ENCODE data around the gene SNRNP25.
A peak's percentile ranks its signal among the peaks of the same experiment; 100 is the strongest.

The SNRNP25 gene

DNA sequence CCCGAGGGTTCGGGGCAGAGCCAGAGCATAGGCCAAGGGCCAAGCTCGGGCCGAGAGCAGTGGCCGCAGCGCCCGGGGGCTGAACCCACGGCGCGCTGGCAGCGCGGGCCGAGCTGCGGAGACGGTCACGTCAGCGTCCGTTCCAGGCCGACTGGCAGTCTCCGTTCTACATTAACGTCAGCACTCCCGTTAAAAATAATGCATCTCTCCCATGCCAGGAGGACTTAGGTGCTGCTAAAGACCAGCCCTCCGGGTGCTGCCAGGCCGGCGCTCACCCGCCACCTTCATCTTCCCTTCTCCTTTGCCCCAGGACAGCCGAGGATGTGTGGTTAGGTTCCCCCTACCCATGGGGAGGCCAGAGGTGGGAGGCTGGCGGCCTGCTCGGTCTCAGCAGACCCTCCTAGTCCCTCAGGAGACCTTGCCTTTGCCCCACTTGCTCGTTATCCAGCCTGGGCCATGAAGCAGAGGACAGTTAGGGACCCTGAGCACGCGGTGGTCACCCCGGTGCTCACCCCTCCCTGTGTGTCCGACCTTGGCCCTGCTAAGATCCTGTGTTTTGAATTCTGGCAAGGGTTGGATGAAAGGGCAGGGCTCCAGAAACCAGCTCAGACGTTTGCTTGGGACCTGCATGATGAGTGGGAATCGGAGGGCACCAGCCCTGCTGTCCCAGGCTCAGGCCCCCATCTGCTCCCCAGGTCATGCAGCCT, 25.0 kb downstream of the SNRNP25 start:
- no peak for DNase-seq

DNA sequence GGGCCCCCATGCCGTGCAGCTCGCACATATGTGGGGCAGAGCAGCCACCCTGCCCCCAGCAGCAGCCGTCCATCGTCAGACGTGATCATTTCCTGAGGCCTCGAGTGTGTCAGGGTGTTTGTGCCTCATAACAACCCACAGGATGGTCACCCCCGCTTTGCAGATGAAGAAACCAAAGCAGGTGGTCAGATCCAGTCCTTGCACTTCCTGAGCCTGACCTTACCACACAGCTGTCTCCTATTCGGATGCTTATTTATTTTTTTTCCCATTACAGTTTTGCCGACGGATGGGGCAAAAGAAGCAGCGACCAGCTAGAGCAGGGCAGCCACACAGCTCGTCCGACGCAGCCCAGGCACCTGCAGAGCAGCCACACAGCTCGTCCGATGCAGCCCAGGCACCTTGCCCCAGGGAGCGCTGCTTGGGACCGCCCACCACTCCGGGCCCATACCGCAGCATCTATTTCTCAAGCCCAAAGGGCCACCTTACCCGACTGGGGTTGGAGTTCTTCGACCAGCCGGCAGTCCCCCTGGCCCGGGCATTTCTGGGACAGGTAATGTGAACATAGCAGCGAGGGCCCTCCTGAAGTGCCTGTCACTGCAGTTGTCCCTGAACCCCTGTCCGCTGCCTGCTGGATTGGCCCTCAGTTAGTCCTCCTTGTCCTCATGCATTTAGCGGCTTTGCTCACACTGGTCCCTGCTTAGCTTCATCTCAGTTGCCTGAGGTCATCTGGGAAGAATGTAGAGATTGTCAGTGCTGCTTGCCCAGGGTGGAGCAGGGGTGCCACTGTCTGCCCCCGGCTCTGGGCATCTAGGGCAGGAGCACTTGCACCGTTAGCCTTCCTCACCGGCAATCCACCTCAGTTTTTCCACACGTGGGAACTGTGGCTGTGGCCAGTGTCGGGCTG, 25.8 kb downstream of the SNRNP25 start:
- no peak for DNase-seq

DNA sequence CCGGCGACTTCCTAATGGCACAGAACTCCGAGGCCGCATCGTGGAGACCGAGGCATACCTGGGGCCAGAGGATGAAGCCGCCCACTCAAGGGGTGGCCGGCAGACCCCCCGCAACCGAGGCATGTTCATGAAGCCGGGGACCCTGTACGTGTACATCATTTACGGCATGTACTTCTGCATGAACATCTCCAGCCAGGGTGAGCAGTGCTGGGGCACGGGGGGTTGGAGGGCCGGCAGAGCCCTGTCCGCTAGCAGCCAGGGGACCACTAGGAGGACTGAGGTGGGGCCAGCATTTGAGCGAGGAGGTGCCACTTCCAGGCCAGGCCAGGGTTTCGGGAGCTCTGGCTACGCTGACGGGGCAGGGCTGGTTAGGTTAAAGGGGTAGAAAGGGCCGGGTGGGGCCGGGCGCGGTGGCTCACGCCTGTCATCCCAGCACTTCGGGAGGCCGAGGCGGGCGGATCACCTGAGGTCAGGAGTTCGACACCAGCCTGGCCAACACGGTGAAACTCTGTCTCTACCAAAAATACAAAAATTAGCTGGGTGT, 29.5 kb downstream of the SNRNP25 start:
- DNase-seq: no peak

DNA sequence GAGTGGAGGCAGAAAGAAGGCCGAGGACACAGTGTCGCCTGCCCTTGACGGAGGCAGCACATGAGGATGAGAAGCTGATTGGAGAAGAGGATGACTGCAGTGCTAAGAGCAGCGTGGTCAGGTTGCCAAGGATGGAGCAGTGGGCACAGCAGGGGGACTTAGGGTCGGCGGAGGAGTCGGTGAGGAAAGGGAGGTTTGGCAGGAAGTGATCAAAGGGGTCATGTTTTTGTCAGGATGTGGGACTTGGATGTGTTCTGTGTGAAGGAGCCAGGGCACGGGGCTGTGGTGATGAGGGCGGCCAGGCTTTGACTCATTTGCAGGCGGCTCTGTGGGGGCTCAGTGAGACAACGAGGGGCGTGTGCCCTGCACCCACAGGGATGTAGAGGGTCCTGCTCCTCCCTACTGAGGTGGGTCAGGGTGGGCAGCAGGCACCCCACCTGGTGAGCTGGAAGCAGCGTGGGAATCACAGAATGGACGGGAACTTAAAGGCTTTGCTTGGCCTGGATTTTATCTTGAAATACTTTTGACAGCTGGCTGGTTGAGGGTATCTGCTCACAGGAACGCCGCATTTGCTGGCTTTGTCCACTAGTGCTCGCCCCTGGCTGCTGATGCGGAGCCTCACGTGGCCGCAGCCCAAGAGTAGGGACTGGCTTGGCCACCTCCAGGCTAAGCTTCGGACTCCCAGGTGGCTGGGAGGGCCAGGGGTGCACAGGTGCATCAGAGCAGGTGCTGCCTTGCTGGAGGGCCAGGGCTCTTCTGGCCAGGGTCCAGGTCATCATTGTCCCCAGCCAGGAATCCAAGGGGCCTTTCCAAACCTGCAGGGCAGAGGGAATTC, 30.4 kb downstream of the SNRNP25 start:
- no peak for DNase-seq

DNA sequence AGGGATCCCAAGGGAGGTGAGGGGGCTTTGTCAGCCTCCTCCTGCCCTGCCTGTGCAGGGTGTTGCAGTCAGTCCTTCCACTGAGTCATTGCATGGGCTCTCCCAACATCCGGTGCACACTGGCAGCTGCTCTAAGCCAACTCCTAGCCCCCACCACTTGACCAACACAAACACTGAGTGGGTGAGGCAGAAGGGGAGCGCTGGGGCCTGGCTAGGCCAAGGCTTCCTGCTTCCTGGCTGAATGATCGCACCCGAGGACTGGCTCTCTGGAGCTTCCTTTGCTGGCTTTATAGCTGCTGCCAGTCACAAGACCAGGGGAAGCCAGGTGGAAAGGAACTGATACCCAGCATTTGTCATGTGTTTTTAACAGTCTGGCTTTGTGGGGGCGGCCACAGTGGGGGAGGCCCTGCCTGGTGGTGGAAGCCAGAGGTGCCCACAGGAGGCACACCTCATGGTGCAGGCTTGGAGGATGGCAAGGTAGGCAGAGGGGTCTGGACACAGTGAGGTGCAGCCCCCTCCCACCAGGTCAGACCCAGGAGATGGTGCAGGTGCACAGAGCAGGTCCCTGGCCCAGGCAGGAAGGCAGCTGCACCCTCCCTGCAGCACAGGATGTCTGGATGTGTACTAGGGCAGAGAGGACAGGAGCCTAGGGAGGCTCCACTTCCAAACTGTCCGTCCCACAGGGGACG, 31.2 kb downstream of the SNRNP25 start:
- DNase-seq: no peak

DNA sequence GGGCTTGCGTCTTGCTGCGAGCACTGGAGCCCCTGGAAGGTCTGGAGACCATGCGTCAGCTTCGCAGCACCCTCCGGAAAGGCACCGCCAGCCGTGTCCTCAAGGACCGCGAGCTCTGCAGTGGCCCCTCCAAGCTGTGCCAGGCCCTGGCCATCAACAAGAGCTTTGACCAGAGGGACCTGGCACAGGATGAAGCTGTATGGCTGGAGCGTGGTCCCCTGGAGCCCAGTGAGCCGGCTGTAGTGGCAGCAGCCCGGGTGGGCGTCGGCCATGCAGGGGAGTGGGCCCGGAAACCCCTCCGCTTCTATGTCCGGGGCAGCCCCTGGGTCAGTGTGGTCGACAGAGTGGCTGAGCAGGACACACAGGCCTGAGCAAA, 31.8 kb downstream of the SNRNP25 start:
- DNase-seq: no peak

DNA sequence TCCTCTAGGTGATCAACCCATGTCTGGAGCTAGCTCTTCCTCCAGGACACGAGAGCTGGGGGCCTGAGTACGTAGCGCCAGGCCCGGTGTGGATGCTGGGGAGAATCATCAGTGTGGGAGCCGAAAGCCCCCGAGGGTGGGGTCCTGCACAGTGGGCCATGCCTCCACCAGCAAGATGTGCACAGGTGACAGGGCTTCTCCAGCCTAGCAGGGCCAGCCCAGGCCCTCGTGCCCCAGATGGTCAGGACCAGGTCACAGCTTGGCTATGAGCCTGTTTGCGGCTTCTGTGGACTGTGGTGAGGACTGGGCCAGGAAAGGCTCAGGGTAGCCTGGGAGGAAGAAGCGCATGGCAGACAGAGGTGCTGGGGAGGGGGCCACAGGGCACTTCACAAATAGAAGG, 32.2 kb downstream of the SNRNP25 start:
- no peak for DNase-seq

DNA sequence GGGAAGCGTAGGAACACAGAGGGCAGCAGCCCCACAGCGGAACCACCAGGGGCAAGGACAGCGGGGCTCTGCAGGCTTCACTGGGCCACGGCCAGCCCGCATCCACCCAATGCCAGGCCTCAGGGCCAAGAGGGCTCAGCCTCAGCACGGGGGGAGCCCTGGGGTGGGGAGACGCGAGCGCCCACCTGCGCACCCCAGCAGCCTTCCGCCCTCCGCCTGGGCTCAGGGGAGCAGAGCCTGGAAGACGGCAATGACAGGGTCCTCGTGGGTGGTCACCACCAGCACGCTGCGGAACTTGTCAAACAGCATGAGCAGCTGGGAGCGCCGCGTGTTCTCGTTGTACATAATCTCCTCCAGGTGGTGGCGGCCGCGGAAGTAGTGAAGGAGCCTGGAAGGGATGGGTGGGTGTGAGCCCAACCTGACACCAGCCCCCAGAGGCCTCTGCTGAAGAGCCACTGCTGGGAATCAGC, 32.9 kb downstream of the SNRNP25 start:
- DNase-seq: no peak

DNA sequence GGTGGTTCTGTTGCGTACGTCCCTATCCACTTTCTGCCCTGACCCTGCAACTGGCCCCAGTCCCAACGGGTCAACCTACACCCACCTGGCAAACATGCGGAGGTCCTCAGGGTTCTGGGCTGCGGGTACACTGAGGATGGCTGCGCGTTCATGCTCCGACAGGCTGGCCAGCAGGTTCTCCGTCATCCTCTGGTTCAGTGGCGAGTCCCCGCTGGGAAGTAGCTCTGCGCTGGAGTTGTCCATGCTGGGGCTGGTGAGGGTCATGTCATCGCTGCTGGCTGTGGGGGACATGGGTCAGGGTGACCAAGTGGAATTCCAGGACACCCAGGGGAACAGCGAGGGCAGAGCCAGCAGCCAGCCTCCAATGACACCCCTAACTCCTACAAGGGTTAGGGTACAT, 35.0 kb downstream of the SNRNP25 start:
- DNase-seq: no peak

DNA sequence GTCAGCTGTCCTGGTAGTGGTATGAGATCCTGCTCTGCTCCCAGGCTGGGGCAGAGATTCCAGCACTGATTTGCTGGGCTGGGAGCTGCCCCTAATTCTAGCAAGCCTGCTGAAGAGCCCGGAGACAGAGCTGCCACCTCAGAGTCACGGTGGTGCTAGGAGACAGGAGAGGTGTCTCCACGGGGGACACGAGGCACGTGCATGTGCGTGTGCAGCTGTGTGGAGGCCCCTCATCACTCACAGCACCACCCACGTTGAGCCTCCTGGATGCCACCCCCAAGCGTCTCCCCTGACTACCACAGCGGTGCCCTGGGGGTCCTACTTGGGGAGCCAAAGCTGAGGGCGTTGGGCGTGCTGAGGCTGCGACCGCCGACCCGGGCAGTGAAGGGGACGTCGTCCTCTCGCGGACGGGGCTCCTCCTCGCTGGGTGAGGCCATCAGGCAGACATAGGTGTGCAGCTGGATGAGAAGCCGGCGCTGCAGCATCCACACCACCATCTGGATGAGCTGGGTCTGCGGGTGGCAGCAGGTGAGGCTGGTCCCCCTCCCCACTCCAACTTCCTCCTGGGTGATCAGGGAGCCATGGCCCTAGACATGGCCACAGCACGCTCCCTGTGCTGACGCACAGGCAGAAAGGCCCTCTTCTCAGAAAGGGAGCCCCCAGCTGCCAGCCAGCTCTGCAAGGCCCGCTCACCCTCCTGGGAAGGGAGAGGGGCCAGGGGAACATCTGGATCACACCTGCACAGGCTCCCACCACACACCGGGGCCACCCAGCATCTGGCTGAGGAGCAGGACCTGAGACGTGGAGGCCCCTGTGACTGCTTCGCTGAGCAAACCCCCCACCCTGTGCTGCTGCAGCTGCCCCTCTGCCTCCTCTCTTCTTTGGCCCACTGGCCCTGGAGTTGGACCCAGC, 36.0 kb downstream of the SNRNP25 start:
- DNase-seq: no peak

DNA sequence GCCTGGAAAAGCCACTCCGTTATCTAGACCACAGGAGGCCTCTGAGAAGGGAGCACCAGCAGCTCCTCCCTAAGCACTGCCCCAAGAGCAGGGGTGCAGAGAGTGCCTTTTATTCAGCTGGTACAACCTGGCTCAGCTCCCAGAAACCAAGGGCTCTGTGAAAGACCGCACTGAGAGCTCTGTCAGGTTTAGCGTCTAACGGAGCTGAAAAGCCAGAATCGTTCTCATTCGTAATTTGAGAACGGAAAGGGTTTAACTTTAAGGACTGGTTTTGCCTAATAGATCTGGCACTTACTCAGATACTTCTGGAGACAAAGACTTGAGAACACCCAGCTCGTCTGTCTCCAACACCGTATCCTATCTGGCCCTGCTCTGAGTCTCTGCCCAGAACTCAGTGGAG, 37.9 kb downstream of the SNRNP25 start:
- DNase-seq: peak; percentile 30 to 61

DNA sequence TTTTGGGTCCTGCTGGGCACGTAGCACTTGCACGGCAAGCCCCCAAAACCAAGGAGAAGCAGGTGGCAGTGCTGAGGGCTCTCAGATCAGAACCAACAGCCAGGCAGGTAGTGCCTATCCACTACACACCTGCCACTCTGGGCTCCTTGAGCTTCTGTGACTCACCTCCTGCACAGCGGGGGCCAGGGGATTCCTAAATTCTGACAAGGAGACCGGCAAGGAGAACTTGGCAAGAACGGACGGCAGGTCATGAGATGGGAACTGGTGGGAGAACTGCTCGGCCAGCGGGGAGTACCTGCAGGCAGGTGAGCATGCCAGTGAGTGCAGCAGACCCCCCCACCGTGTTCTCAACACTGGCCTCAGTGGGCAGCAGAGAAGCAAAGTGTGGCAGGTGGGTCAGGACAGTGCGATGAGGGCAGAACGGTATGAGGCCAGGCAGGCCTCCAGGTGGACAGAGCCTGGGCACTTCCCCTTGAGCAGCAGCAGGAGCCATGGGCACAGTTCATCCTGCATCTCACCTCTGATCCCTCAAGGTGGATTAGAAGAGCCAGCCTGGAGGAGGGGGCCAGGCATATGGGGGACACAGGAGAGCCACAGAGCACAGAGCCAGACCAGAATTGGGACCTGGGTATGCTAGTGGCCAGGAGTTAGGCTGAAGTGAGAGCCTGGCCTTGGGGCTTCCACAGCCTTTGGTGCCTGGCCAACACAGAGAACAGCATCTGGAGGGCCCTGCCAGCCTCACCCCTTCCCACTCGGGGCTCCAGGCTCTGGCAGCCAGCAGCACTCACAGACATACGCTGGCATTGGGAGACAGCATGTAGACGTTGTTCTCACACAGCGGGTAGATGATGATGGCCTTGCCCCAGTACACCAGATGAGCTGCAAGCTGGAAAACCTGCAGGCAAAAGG, 39.1 kb downstream of the SNRNP25 start:
- DNase-seq: no peak

DNA sequence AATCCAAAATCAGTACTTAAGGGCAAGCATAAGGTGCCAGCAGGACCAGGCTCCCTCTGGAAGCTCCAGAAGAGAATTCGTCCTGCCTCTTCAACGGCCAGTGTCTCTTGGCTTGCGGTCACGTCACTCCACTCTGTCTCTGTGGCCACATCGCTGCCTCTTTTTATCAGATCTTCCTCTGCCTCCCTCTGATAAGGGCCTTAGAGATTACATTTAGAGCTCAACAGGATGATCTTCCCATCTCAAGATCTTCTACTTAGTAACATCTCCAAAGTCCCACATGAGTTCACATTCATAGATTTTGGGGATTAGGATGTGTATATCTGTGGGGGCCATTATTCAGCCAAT, 41.3 kb downstream of the SNRNP25 start:
- DNase-seq: no peak

DNA sequence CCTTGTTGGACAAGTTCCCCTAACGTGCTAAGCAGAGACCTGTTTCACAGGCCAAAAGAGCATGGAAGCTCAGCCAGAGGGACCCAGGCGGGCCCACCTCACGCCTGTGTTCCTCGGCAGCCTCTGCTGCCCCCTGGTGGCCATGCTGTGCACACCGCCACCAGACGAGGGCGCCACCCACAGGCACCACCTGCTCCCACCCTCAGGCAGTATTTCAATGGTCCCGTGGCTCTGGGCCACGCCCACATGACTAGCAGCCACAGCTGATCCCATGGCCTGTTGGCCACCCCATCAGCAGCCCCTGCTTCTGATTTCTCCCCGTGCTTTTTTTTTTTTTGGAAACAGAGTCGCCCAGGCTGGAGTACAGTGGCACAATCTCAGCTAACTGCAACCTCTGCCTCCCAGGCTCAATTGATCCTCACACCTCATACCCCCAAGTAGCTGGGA, 43.3 kb downstream of the SNRNP25 start:
- peak; percentile 73 to 74 for DNase-seq

DNA sequence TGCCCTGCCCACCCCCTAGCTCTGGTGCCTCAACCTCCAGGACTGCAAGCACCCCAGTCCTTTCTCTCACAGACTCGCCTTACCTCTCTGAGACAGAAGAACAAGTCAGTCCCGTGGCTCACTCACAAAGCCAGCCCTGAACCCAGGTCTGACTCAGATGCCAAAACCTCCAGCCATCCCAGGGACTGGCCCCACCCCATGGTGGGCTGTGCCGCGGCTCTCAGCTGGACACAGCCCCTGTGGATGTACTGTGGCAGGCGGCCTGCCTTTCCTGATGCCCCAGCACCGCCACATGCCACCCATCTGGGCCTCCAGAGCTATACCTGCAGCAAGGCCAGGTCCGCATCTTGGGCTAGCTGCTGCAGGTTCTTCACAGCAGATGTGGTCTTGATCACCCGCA, 44.2 kb downstream of the SNRNP25 start:
- DNase-seq: no peak

DNA sequence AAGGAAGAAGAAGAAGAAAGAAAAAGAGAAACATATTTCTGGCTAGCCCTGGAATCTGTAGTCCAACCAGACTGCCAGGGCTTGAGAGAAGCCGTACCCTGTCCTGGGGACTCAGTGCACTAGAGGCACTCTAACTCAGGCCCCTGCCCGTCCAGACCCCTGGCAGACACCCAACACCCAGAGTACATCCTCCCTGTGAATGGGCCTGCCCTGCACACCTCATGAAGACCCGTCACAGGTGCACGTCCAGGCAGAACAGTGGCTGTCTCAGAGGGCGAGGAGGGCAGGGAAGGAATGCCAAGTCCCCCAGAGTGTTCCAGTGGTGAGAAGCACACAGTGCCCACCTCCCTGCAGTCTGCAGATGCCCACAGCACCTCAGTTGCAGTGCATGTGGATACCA, 47.4 kb downstream of the SNRNP25 start:
- no peak for DNase-seq

DNA sequence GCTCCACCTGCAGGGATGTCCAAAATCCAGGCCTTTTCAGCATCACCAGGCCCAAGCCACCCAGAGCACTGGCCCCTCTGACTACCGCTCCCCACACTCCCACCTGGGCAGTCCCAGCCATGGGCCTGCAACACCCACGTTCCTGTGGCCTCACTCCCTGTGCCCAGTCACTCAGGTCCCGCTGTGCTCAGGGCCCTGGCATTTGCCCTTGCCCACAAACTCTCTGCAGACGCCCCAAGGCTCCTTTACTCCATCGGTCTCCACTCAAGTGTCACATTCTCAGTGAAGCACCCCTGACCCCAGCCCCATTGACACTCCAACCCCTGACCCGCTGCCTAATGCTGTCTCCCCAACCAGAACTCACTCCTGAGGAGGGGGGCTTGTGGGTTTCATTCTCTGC, 48.0 kb downstream of the SNRNP25 start:
- DNase-seq: no peak

DNA sequence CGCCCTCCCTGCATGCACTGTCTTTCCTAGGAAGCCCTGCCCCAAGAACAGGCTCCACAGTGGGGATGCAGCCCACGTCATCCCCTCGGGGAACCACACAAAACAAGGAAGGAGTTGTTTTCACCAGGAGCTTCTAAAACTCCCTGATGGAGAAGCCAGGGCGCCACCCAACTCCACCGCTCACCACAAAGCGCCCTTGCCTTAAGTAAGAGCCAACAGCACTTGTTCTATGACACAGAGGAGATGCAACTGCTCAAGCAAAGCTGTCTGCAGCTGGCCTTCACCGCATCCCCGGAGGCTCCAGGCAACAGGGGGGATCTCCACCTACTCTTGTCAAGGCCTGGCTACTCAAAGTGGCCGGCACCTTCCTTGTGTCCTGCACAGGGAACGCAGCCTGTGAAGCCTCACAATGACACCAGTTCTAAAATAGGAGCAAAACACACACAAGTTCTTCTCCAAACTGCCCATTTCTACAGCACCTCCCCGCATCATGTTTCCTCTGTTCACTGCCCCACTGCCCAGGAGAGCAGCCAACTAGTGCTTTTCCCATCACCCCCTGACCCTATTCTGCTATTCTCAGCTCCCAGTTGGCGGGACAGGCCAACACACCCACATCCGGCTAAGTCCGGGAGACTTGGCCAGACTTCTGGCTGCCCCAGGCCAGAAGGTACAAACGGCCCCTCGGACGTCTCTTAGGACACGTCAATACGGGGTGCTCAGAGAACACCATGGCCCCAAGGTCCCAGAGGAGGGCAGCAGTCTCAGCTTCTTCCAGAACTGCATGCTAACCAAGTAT, 48.6 kb downstream of the SNRNP25 start:
- DNase-seq: no peak

DNA sequence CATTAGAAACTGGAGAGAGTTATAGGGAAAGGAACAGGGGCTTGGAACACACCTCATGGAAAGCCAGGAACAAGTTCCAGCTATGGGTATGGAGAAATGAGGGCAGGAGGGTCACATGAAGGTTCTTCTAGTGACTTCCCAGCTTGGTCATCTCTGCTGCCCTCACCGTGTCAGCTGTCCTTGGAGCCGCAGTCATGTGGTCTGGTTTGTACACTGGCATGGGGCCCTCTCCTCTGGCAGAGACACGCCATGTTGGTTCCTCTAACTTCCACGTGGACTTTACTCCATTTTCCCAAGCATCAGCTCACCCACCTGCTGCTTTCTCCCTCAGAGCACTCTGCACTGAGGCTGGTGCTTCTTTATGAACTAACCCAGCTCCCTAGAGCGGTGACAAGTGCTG, 50.7 kb downstream of the SNRNP25 start:
- DNase-seq: no peak
